Placental epithelial cell (primary cell): ENCODE data around the gene FBXO34. TPM values are rescaled to one million over a fixed set of nuclear protein-coding genes. Genes with fewer than 3 reads are reported as not detected.

ENCODE experiments used
- small RNA-seq: library from RNA; depleted of rRNA; stranded (forward); fragments of <200 nt; gene quantifications from one replicate; pipeline ENCODE3, GENCODE V24; 2012
- total RNA-seq: library from RNA; depleted of rRNA; stranded (reverse); fragments of >200 nt; gene quantifications from 2 replicates; pipeline ENCODE4 v1.2.3, GENCODE V29; 2012

Gene FBXO34, protein sequence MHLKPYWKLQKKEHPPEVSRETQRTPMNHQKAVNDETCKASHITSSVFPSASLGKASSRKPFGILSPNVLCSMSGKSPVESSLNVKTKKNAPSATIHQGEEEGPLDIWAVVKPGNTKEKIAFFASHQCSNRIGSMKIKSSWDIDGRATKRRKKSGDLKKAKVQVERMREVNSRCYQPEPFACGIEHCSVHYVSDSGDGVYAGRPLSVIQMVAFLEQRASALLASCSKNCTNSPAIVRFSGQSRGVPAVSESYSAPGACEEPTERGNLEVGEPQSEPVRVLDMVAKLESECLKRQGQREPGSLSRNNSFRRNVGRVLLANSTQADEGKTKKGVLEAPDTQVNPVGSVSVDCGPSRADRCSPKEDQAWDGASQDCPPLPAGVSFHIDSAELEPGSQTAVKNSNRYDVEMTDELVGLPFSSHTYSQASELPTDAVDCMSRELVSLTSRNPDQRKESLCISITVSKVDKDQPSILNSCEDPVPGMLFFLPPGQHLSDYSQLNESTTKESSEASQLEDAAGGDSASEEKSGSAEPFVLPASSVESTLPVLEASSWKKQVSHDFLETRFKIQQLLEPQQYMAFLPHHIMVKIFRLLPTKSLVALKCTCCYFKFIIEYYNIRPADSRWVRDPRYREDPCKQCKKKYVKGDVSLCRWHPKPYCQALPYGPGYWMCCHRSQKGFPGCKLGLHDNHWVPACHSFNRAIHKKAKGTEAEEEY
- 21.0 and 22.0 TPM in 2 replicates for total RNA-seq

DNA sequence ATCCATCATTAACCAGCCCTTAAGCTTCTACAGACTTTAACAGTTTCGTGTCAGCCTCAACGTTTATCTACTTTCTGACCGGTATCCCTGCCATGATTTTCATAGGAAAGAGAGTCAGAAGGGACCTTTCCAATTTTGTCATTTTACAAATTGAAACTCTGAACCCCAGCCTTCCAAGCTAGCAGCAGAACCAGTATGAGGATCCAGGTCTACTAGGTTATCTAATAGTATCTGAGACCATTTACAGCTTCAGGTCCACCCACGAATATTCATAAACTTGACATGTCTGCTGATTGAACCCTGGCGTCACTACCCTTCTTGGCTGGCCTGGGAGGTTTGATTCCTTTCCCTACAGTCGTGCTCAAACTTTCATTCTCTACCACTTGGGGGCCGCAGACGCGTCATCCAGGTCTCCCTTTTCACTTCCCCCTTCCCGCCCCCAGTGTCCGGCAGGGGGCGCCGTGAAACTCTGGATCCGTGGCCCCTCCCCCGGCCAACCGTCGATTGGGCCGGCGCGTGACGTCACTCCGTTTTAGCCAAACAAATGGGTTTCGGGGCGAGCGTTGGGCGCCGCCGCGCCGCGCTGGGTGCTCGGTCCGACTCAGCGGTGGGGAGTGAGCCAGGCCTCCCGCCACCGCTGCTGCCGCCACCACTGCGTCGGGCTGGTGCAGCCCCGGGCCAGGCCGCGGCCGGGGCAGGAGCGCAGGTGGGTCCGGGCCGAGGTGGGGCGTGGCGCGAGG lies at the start of gene FBXO34:
Gene FBXO34, plus strand, starts transcription at position 590 of the 740 bp plus-strand sequence. CDS start 78,970 bp downstream, outside the sequence.

Small RNA genes lying within 50 kb of the gene (small RNA-seq; reads per million reads assigned to genes)
- gene AL356801.1, result not detected

Other genes starting within 250 kb of the FBXO34 start
- 4.9 and 7.1 TPM in 2 replicates for gene WDHD1, start 244.3 kb upstream of the FBXO34 start, total RNA-seq
- gene SOCS4, start 244.2 kb upstream of the FBXO34 start, total RNA-seq, result 7.5 and 12.6 TPM in 2 replicates
- 29.1 and 78.1 TPM in 2 replicates for gene MAPK1IP1L, start 219.8 kb upstream of the FBXO34 start, total RNA-seq
- gene LGALS3, start 142.2 kb upstream of the FBXO34 start, total RNA-seq, result 237 and 781 TPM in 2 replicates
- 3.5 and 11.1 TPM in 2 replicates for gene DLGAP5, start 79.8 kb upstream of the FBXO34 start, total RNA-seq
- 11.1 and 14.5 TPM in 2 replicates for gene ATG14, start 140.4 kb downstream of the FBXO34 start, total RNA-seq
- not detected in 2 replicates for gene TBPL2, start 169.2 kb downstream of the FBXO34 start, total RNA-seq